ENCODE measurements around the gene U2SURP.
"Not testable (repeated sequence)": the region's sequence is repeated elsewhere in the genome, so short reads cannot be mapped to it uniquely, and the experiment has no call there.

The U2SURP gene

GRCh38 chr3:143024351-143024960 lies 23.1 kb downstream of the U2SURP start:
- no peak for DNase-seq

- no peak for DNase-seq
These were observed 30.0 kb downstream of the U2SURP start for GRCh38 chr3:143031327-143031726.

GRCh38 chr3:143031796-143032387 lies 30.5 kb downstream of the U2SURP start:
- DNase-seq, result not testable (repeated sequence)

- DNase-seq, result peak; percentile 27
These were observed 34.3 kb downstream of the U2SURP start for GRCh38 chr3:143035466-143036211.

GRCh38 chr3:143036557-143036956 lies 35.2 kb downstream of the U2SURP start:
- no peak for DNase-seq

- peak; percentile 38 for DNase-seq
These were observed 36.5 kb downstream of the U2SURP start for GRCh38 chr3:143037867-143038266.

GRCh38 chr3:143040261-143040879 lies 39.0 kb downstream of the U2SURP start:
- DNase-seq, result peak; percentile 34

GRCh38 chr3:143041903-143042302 lies 40.5 kb downstream of the U2SURP start:
- DNase-seq, result no peak

GRCh38 chr3:143045639-143046038 lies 44.3 kb downstream of the U2SURP start:
- DNase-seq, result no peak

GRCh38 chr3:143046075-143046474 lies 44.7 kb downstream of the U2SURP start:
- DNase-seq, result not testable (repeated sequence)

- no peak for DNase-seq
These were observed 52.6 kb downstream of the U2SURP start for GRCh38 chr3:143054011-143054410.

- no peak for DNase-seq
These were observed 55.0 kb downstream of the U2SURP start for GRCh38 chr3:143056372-143056771.

GRCh38 chr3:143060906-143061305 lies 59.5 kb downstream of the U2SURP start:
- peak; percentile 8 for DNase-seq

- peak; percentile 44 for DNase-seq
These were observed 61.6 kb downstream of the U2SURP start for GRCh38 chr3:143063018-143063417.

GRCh38 chr3:143064777-143065176 lies 63.4 kb downstream of the U2SURP start:
- DNase-seq, result no peak

GRCh38 chr3:143065364-143065763 lies 64.0 kb downstream of the U2SURP start:
- DNase-seq, result no peak

- no peak for DNase-seq
These were observed 64.7 kb downstream of the U2SURP start for GRCh38 chr3:143066033-143066432.

GRCh38 chr3:143067201-143067600 lies 65.8 kb downstream of the U2SURP start:
- DNase-seq, result peak; percentile 46

GRCh38 chr3:143068059-143068458 lies 66.7 kb downstream of the U2SURP start:
- no peak for DNase-seq

- peak; percentile 78 for DNase-seq
These were observed 69.7 kb downstream of the U2SURP start for GRCh38 chr3:143070977-143071551.

- DNase-seq, result no peak
These were observed 70.4 kb downstream of the U2SURP start for GRCh38 chr3:143071776-143072175.

GRCh38 chr3:143072298-143073020 lies 71.1 kb downstream of the U2SURP start:
- not testable (repeated sequence) for DNase-seq

GRCh38 chr3:143073541-143073940 lies 72.2 kb downstream of the U2SURP start:
- DNase-seq, result not testable (repeated sequence)
